GM08714 (cell line): Measurements from ENCODE around the gene TKFC.

Experiments used
- H3K4me3 ChIP-seq: fragments of 200-500 bp; sonication (Bioruptor generic); 2 replicates; pipeline ENCODE4 v1.5.1; 2014; ENCODE audit warnings: mild to moderate bottlenecking, low read length, inconsistent platforms
- ZNF274 ChIP-seq: IDR thresholded peaks from 2 replicates; pipeline ENCODE4 v1.6.1; 2012; ENCODE audit warnings: mild to moderate bottlenecking, low read depth, low read length

The TKFC gene

GRCh38 chr11:61305417-61305816, 27.6 kb upstream of the TKFC start:
- TF ChIP-seq ZNF274 = no peak
- no peak overlapping the region for H3K4me3 ChIP-seq

DNA sequence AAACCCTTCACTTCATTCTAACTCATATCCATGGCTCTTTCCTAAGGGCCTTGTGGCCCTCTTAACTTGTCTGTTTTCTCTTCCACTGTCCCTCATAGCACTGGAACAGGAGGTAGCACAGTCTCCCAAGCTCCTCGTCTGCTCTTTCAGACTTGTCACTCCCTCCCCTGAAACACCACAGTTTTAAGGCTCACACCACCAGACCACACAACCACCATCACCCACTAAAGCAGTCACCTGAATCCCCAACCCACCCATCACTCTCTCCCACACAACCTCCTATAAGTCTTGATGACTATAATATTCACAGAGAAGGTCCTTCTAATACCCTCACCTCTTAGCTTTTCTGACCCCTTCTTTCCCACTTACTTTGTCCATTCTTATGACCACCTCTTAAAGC, 26.8 kb upstream of the TKFC start:
- no peak overlapping the region for H3K4me3 ChIP-seq

DNA sequence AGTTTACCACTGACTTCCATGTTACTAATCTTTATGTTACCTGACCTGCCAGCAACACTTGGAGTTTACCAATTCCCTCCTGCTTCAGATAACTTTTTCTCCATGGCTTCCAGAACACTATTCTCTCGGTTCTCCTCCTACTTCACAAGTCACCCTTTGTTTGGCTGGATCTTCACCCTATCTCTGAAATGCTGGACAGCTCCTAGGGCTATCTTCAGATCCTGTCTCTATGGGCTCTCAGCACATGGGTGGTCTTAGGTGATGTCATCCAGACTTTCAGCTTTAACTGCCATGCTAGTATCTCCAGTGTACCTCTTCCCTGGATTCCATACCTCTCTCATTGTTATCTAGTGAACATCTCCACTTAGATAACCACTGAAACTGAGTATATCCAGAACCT, 25.7 kb upstream of the TKFC start:
- H3K4me3 ChIP-seq = no peak overlapping the region
- no peak for TF ChIP-seq ZNF274

More for the DNA sequence above, 26.8 kb upstream of the TKFC start:
- TF ChIP-seq ZNF274 = no peak

DNA sequence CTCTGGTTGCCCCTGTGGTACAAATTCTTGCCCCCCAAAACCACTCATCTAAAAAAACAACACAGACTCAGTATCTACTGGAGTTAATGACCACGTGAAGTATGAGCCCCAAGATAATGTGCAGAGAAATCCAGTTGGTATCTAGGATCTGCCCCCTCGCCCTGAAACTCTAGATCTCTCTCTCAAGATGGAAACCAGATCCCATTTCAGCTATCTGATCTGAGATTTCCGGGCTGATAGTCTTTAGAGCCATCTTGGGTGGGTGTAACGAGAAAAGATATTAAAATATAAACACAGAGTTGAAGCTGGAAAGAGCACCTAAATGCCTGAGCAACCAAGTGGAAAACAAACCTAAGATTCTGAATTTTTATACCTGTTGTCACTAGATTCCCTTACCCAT, 23.9 kb upstream of the TKFC start:
- TF ChIP-seq ZNF274 = no peak
- H3K4me3 ChIP-seq = no peak overlapping the region

DNA sequence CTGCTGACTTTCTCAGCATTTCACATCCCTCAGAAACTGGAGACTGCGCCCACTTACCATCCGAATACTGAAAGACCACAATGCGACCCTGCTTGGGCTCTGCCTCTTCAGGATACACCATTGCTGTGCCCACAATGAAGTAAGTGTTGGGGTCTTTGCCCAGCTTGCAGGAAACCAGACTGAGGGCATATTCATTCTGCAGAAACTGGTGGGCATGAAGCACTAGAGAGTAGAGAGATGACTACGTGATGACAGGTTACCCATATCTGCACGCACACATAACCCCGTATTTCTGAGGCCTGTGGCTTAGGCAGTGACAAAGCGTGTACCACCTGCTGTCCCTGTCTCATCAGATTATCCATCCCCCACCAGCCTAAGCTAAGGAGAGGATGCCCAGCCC, 23.3 kb upstream of the TKFC start:
- H3K4me3 ChIP-seq = no peak overlapping the region
- TF ChIP-seq ZNF274 = no peak

DNA sequence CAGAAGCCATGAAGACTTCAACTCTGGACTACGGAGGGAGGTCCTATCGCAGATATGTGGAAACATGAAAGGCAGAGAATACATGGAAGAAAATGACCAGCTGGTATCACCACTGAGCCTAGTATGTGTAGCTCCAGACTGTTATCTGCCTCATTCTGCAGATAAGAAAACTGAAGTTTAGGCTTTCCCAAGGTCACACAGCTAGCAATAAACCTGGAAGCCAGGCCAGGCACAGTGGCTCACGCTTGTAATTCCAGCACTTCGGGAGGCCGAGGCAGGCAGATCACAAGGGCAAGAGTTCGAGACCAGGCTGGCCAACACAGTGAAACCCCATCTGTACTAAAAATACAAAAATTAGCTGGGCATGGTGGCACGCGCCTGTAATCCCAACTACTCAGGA, 22.3 kb upstream of the TKFC start:
- no peak for TF ChIP-seq ZNF274
- no peak overlapping the region for H3K4me3 ChIP-seq

- TF ChIP-seq ZNF274 = no peak
- H3K4me3 ChIP-seq = no peak overlapping the region
Observed at GRCh38 chr11:61315260-61315659, 17.8 kb upstream of the TKFC start.

- H3K4me3 ChIP-seq = no peak overlapping the region
- no peak for TF ChIP-seq ZNF274
Observed at GRCh38 chr11:61325649-61326414, 7.2 kb upstream of the TKFC start.

GRCh38 chr11:61327669-61328071, 5.4 kb upstream of the TKFC start:
- no peak overlapping the region for H3K4me3 ChIP-seq
- no peak for TF ChIP-seq ZNF274

DNA sequence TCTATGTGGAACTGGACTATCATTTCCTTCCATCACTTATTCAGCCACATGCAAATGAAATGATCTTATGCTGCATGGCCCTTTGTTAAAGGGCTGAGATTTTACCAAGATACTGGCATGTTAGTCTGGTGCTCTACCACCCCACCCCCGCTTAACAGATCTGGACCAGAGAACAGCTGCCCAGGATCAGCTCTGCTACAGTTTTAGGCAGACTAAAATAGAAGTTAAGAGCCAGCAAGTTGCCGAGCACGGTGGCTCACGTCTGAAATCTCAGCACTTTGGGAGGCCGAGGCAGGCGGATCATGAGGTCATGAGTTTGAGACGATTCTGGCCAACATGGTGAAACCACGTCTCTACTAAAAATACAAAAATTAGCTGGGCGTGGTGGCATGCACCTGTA, 4.7 kb upstream of the TKFC start:
- TF ChIP-seq ZNF274 = no peak

DNA sequence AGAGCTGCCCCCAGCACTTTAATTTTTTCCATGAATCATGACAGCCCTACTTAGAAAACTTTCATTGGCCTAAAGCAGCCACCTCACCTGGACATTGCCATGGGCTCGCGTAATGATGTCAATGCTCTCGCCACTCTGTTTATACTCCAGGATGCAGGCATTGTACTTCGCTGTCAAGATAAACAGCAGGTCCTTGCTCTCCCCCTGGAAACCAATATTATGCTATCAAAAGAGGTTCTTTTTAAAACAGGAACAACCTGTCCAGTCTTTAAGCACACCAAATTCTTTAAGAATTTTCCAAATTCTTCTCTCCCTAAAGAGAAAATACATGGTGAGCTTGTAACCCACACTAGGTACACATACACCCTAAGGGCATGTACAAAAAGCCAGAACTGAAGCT, 3.2 kb upstream of the TKFC start:
- no peak overlapping the region for H3K4me3 ChIP-seq
- TF ChIP-seq ZNF274 = no peak

More for the DNA sequence above, 4.7 kb upstream of the TKFC start:
- H3K4me3 ChIP-seq = no peak overlapping the region

GRCh38 chr11:61331651-61332050, 1.4 kb upstream of the TKFC start:
- no peak for TF ChIP-seq ZNF274
- H3K4me3 ChIP-seq = peak overlapping the region; percentile 93

DNA sequence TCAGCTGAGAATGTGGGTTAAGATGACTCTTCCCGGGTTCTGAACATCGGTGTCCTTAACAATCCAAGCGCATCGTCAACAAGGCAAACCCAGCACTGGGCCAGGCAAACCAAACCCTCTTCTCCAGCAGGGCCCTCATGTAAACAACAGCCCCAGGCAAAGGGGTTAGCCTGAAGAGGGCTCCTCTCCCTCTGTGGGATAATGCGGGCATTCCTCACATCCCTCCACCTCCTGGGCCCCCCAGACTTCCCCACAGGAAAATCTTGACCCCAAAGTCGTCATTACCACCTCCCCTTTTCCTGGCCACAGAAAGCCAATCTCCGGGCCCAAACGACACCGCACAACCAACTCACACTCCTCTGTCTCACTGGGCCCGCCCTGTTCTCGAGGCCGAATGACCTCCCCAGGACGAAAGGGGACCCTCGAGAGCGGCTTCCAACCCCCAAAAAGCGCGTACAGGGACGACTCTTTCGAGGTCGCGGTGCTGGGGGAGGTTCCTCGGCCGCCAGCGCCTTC, 689 bp upstream of the TKFC start:
- no peak for TF ChIP-seq ZNF274
- H3K4me3 ChIP-seq = peak overlapping the region; percentile 93

DNA sequence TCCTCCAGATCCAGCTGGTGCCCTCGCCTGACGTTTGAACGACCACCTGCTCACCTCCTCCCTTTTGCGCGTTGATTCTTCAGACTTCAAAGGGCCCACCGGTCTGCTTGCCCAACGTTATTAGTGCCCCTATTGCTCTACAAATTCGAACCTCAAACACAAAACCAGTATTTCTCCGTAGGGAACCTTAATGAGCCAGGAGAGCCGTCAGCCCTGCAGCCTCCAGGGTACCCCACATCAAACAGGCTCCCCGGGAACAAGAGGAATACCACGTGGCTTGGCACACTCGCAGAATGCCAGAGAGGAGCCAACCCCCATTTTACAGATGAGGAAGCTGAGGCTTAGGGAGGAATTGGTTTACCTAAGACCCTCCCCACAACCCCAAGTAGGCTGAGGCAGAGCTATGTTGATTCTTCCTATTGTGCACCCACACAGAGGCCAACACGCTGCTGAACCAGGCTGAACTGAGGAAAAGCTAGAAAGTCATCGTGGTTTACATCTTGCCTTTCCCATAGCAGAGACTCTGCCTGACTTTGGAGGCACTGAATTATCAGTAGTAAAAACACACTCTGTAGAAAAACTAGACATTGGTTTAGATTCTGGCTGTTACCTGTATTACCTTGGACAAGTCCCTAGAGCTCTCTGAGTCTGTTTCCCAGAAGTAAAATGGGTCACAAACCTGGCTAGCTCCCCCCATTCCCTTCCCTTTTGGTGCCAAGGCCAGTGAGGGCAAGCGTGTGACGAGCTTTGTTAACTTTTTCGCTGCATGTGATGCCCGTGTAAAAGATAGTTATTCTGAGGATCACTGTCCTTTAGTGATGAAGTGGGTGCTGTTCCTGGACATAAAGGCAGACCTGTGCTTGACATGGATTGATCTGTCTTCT, 764 bp downstream of the TKFC start:
- no peak for TF ChIP-seq ZNF274
- peak overlapping the region; percentile 93 for H3K4me3 ChIP-seq

DNA sequence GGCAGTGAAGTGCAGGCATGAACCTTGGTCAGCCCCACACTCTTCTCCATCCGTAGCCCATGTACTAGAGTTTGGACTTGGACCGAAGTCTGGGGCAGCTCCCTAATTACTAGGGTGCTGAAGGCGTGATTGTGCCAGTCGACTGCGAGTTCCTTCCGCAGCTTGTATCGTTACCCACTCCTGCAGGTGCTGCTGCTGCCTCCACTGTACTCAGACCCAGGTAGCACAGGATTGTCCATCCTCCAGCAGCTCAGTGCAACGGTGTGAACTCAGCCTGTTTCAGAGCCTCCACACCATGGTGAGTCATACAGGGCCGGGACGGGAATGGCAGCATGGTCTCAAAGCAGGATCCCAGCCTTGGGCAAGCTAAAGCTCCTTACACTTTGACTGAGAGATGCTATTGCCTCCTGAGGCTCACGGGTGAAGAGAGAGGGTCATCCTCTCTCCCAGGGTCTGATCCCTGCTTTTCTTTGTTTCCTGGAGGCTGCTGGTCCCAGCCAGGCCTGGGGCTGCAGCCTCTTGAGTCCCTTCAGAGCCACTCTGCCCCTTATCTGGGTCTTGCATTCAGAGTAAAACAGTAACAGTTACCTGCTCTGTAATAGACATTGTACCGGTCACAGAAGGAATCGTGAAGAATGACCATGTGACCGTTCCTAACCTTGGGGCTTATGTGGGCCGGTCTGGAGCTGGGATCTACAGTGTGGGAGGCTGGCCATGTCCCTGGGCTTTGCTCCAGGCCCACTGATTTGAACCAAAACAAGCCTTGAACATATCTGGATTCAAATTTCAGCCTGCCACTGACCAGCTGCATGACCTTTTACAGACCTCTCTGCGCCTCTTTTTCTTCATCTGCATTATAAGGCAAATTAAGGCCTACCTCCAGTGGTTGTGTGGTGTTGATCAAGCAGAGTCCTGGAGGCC, 1.7 kb downstream of the TKFC start:
- no peak for TF ChIP-seq ZNF274
- no peak overlapping the region for H3K4me3 ChIP-seq
